ENCODE results near the gene PECR.

The PECR gene

GRCh38 chr2:216081487-216082116 is at the start of gene PECR, which contains the start of gene TMEM169:
PECR (minus strand) TSS chr2:216081809; CDS start chr2:216081741, 68 bp downstream.
TMEM169 (plus strand) TSS chr2:216081919; CDS start chr2:216095964, 14,045 bp downstream.
- no peak for DNase-seq

- DNase-seq, result no peak
These were observed 48.9 kb upstream of the PECR start for GRCh38 chr2:216130346-216130971.

GRCh38 chr2:216126943-216127342 is 45.3 kb upstream of the PECR start:
- no peak for DNase-seq

- DNase-seq, result no peak
These were observed 39.6 kb upstream of the PECR start for GRCh38 chr2:216121255-216121654.

GRCh38 chr2:216119986-216120385 is 38.4 kb upstream of the PECR start:
- no peak for DNase-seq

GRCh38 chr2:216119146-216119545 is 37.5 kb upstream of the PECR start:
- no peak for DNase-seq

GRCh38 chr2:216118474-216118873 is 36.9 kb upstream of the PECR start:
- no peak for DNase-seq

GRCh38 chr2:216117561-216118340 is 36.1 kb upstream of the PECR start:
- DNase-seq, result no peak

- DNase-seq, result no peak
These were observed 34.8 kb upstream of the PECR start for GRCh38 chr2:216116418-216116817.

GRCh38 chr2:216114714-216115531 is 33.3 kb upstream of the PECR start:
- peak; percentile 90 for DNase-seq

GRCh38 chr2:216114382-216114713 is 32.7 kb upstream of the PECR start:
- no peak for DNase-seq

GRCh38 chr2:216113572-216113971 is 32.0 kb upstream of the PECR start:
- no peak for DNase-seq

GRCh38 chr2:216112926-216113325 is 31.3 kb upstream of the PECR start:
- DNase-seq, result no peak

- DNase-seq, result no peak
These were observed 29.5 kb upstream of the PECR start for GRCh38 chr2:216111122-216111521.

- DNase-seq, result no peak
These were observed 29.0 kb upstream of the PECR start for GRCh38 chr2:216110620-216111019.

GRCh38 chr2:216109962-216110614 is 28.5 kb upstream of the PECR start:
- DNase-seq, result no peak

- DNase-seq, result peak; percentile 82
These were observed 27.6 kb upstream of the PECR start, which contains the start of gene XRCC5 for GRCh38 chr2:216108967-216109921. XRCC5 (plus strand) TSS chr2:216109348; CDS start chr2:216109437, 89 bp downstream.

GRCh38 chr2:216108310-216108966 is 26.8 kb upstream of the PECR start:
- DNase-seq, result no peak

GRCh38 chr2:216107760-216108159 is 26.2 kb upstream of the PECR start:
- DNase-seq, result no peak

GRCh38 chr2:216107320-216107719 is 25.7 kb upstream of the PECR start:
- no peak for DNase-seq

GRCh38 chr2:216104691-216105090 is 23.1 kb upstream of the PECR start:
- no peak for DNase-seq
